T-helper 1 cell (primary cell): Measurements from ENCODE around the gene TTYH1.

ENCODE experiments used
- DNase-seq, 5 donors: peaks; one replicate each; pipeline ENCODE4 v3.0.0-alpha.2; 2012 to 2020

TTYH1 gene

DNA sequence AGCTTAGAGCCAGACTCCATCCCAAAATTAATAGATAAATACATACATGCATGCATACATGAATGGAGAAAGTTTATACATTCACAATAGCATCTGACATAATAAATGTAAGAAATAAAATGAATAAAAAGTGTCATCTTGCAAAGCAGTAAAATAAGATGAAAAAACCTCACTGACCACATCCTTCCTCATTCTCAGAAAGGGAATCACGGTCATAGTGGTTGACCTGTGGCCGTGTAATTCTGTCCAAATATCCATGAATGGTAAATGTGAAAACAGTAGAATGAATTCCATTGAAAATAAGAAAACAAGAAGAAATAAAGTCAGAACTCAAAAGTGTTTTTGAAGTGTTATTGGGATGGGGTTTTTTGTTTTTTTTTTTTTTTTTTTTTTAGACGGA is 67.6 kb downstream of the TTYH1 start:
- no peak for DNase-seq

DNA sequence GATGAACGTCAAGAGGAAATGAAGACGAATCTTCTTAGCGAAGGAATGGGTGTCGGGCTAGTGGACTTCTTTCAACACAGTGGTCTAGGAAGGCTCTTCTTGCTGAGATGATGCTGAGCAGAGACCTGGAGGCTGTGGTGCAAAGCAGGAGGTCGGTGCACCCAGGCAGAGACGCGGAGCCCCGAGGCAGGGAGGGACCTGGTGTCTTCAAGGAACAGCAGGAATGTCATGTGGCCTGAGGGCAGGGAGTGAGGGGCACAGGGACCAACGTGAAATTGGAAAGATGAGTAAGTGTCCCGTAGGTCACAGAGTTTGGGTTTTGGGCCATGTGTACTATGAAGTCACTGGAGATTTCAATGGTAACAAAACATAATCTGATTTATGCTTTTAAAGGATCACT is 69.2 kb downstream of the TTYH1 start:
- DNase-seq, result no peak

DNA sequence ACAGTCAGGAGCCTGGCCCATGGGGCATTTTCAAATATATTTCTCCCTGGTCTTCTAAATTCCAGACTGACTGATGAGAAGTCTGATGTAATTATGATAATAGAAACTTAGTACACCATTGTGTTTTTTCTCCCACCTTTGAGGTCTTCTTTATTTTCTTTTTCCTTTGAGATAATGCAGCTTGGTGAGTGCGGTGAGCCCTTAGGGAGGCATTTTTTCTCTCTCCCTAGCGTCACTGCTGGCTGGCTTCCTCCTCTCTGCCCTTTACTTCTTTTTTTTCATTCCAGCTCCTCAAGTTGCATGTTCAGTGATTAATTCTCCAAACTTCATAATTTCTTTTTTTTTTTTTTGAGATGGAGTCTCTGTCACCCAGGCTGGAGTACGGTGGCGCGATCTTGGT is 70.6 kb downstream of the TTYH1 start:
- DNase-seq, result no peak
